Neural progenitor cell (in vitro differentiated cells): ENCODE results near the gene AKAP1.

ENCODE experiments used
- CTCF ChIP-seq: fragments of 200-600 bp; sonication (generic); IDR thresholded peaks from 2 replicates; pipeline ENCODE4 v1.5.1; 2017; ENCODE audit warnings: antibody characterized with exemption, mild to moderate bottlenecking
- EZH2 ChIP-seq: fragments of 200-600 bp; sonication (generic); IDR thresholded peaks from 2 replicates; pipeline ENCODE4 v1.6.1; 2017; ENCODE audit warnings: antibody characterized with exemption, mild to moderate bottlenecking, moderate library complexity
- EZH2phosphoT487 ChIP-seq: fragments of 200-600 bp; sonication (generic); IDR thresholded peaks from 2 replicates; pipeline ENCODE4 v1.6.1; 2017; ENCODE audit warnings: antibody characterized with exemption

DNA sequence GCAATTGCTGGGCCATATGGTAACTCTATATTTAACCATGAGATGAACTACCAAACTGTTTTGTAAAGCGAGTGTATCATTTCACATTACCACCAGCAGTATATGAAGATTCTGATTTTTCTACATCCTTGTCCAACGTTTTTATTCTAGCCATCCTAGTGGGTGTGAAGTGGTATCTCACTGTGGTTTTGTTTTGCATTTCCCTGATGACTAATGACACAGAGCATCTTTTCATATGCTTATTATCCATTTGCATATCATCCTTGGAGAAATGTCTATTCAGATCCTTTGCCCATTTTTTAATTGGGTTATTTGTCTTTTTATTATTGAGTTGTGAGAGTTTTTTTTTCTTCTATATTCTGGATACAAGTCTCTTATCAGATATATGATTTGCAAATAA, 83.6 kb downstream of the AKAP1 start:
- TF ChIP-seq CTCF: no peak
- TF ChIP-seq EZH2: no peak
- no peak for TF ChIP-seq EZH2phosphoT487
